Measurements from ENCODE around the gene DUSP19. TPM values are rescaled to one million over a fixed set of nuclear protein-coding genes. Genes with fewer than 3 reads are reported as not detected.

The DUSP19 gene
- total and polyA plus RNA-seq, 12 donors: 0.81 to 10.0 (median 4.1) TPM

GRCh38 chr2:183088061-183088460 lies 9.5 kb downstream of the DUSP19 start:
- Histone ChIP-seq H3K27ac (no peak overlapping the region), H3K27me3 (no peaks in the 10 kb centered on the region), H3K9me3 (replicated peaks in 1 of 3) (no peaks in the 10 kb centered on the region), H3K4me3 (no peak overlapping the region), H3K36me3 (replicated peaks in 1 of 2) (no peaks in the 10 kb centered on the region), H3K4me1 (replicated peaks in 1 of 2) (no peaks in the 10 kb centered on the region)
- intact Hi-C loops (cut with DNase I): no loop called here
- WGBS, 4 donors: 81 to 90% (median 86%) methylated on average over 3 of the region's 3 CpGs
- TF ChIP-seq POLR2A (IDR thresholded peaks at IDR 0.05): no peak
- no peak for TF ChIP-seq CTCF (IDR thresholded peaks at IDR 0.05)
- DNase-seq: no peak

- Histone ChIP-seq H3K27me3 (no peaks in the 10 kb centered on the region), H3K27ac (no peak overlapping the region), H3K4me3 (no peak overlapping the region), H3K4me1 (replicated peaks in 1 of 2) (no peaks in the 10 kb centered on the region), H3K9me3 (replicated peaks in 1 of 3) (no peaks in the 10 kb centered on the region), H3K36me3 (replicated peaks in 1 of 2) (no peaks in the 10 kb centered on the region)
- DNase-seq: no peak
- 85 to 94% (median 91%) methylated on average over 6 of the region's 6 CpGs for WGBS, 4 donors
- intact Hi-C loops (cut with DNase I): no loop called here
- no peak for TF ChIP-seq POLR2A (IDR thresholded peaks at IDR 0.05)
- TF ChIP-seq CTCF (IDR thresholded peaks at IDR 0.05): no peak
Observed at GRCh38 chr2:183089192-183089851, 10.8 kb downstream of the DUSP19 start.

GRCh38 chr2:183091318-183091953 lies 12.9 kb downstream of the DUSP19 start:
- intact Hi-C loops (cut with DNase I): no loop called here
- H3K27me3 ChIP-seq: no peaks in the 10 kb centered on the region
- no peak for DNase-seq
- no peaks in the 10 kb centered on the region for H3K4me1 ChIP-seq (replicated peaks in 1 of 2)
- WGBS, 4 donors: 91 to 93% (median 91%) methylated on average over 7 of the region's 7 CpGs
- no peaks in the 10 kb centered on the region for H3K9me3 ChIP-seq (replicated peaks in 1 of 3)
- H3K4me3 ChIP-seq: no peak overlapping the region
- no peak for TF ChIP-seq POLR2A (IDR thresholded peaks at IDR 0.05)
- no peak for TF ChIP-seq CTCF (IDR thresholded peaks at IDR 0.05)
- H3K36me3 ChIP-seq (replicated peaks in 1 of 2): no peaks in the 10 kb centered on the region
- no peak overlapping the region for H3K27ac ChIP-seq

- H3K4me1 ChIP-seq (replicated peaks in 1 of 2): no peaks in the 10 kb centered on the region
- no peak overlapping the region for H3K4me3 ChIP-seq
- H3K9me3 ChIP-seq (replicated peaks in 1 of 3): no peaks in the 10 kb centered on the region
- DNase-seq: no peak
- H3K36me3 ChIP-seq (replicated peaks in 1 of 2): no peaks in the 10 kb centered on the region
- 88 to 98% (median 96%) methylated on average over 2 of the region's 2 CpGs for WGBS, 4 donors
- H3K27me3 ChIP-seq: no peaks in the 10 kb centered on the region
- H3K27ac ChIP-seq: no peak overlapping the region
- TF ChIP-seq POLR2A (IDR thresholded peaks at IDR 0.05) (no peak), CTCF (IDR thresholded peaks at IDR 0.05) (no peak)
- intact Hi-C loops (cut with DNase I): no loop called here
Observed at GRCh38 chr2:183091954-183092345, 13.4 kb downstream of the DUSP19 start.

All from adrenal gland (tissue), 12 donors.